ENCODE results near the gene NAA40. TPM values are rescaled to one million over a fixed set of nuclear protein-coding genes. Genes with fewer than 3 reads are reported as not detected.
"Not testable (repeated sequence)": the region's sequence is repeated elsewhere in the genome, so short reads cannot be mapped to it uniquely, and the experiment has no call there.

The NAA40 gene
- total and polyA plus RNA-seq, 2 experiments from 2014 or later, result 10.1 to 24.6 TPM

GRCh38 chr11:63952570-63952969 is 13.8 kb downstream of the NAA40 start (continued):
- TF ChIP-seq REST (IDR thresholded peaks at IDR 0.05; ENCODE audit: unreplicated experiment), result no peak
- no peak for TF ChIP-seq JUNB (IDR thresholded peaks at IDR 0.05; ENCODE audit: unreplicated experiment)
- TF ChIP-seq EZH2 (IDR thresholded peaks at IDR 0.05; ENCODE audit: low read depth, unreplicated experiment), result no peak
- TF ChIP-seq EZH2phosphoT487 (IDR thresholded peaks at IDR 0.05; ENCODE audit: unreplicated experiment), result no peak

- Histone ChIP-seq H3K9me2 (ENCODE audit: insufficient read depth) (no peaks in the 10 kb centered on the region), H3K27ac (ENCODE audit: low read depth) (no peak overlapping the region), H3K4me1 (ENCODE audit: insufficient read depth) (no peaks in the 10 kb centered on the region), H3K79me2 (replicated peaks; ENCODE audit: insufficient read depth) (no peaks in the 10 kb centered on the region), H3K36me3 (ENCODE audit: insufficient read depth) (no peaks in the 10 kb centered on the region; the same call in 1 of the 2 replicates), H3K4me3 (no peak overlapping the region), H3F3A (replicated peaks; ENCODE audit: low read depth) (peaks cover 4% of the 10 kb centered on the region; the same call in 1 of the 2 replicates), H3K27me3 (ENCODE audit: insufficient read depth) (no peaks in the 10 kb centered on the region), H3K4me2 (no peak overlapping the region), H2AFZ (no peak overlapping the region), H4K20me1 (replicated peaks; ENCODE audit: insufficient read depth) (no peaks in the 10 kb centered on the region; the same call in 1 of the 2 replicates)
- H3K4me1 Mint-ChIP-seq, result no peaks in the 10 kb centered on the region; the same call in 2 of the 3 replicates
- peaks cover 33% of the 10 kb centered on the region for H3K36me3 Mint-ChIP-seq (ENCODE audit: low read depth)
- H3K9me3 Mint-ChIP-seq, result no peaks in the 10 kb centered on the region; the same call in 2 of the 3 replicates
- no peak overlapping the region for H3K27ac Mint-ChIP-seq
- H3K4me3 Mint-ChIP-seq, result no peak overlapping the region
- no peak for TF ChIP-seq ETS1 (IDR thresholded peaks at IDR 0.05)
- H3K27me3 Mint-ChIP-seq (ENCODE audit: insufficient read depth, low read depth, poor library complexity), result peaks cover 6% of the 10 kb centered on the region
- no peak for DNase-seq (ENCODE audit: low spot score)
- ATAC-seq, result no peak
Measured at GRCh38 chr11:63958008-63958407, 19.2 kb downstream of the NAA40 start.

GRCh38 chr11:63961608-63962412 is 23.0 kb downstream of the NAA40 start:
- Histone ChIP-seq H3K4me2 (no peak overlapping the region), H4K20me1 (replicated peaks; ENCODE audit: insufficient read depth) (no peaks in the 10 kb centered on the region; the same call in 1 of the 2 replicates), H3K79me2 (replicated peaks; ENCODE audit: insufficient read depth) (no peaks in the 10 kb centered on the region), H3K36me3 (ENCODE audit: insufficient read depth) (no peaks in the 10 kb centered on the region), H3K4me3 (no peak overlapping the region), H3K27me3 (ENCODE audit: insufficient read depth) (peaks cover 25% of the 10 kb centered on the region; the same call in 1 of the 2 replicates), H3F3A (replicated peaks; ENCODE audit: low read depth) (peaks cover 4% of the 10 kb centered on the region; the same call in 1 of the 2 replicates), H3K27ac (ENCODE audit: low read depth) (no peak overlapping the region), H3K9me2 (ENCODE audit: insufficient read depth) (no peaks in the 10 kb centered on the region), H3K4me1 (ENCODE audit: insufficient read depth) (no peaks in the 10 kb centered on the region), H2AFZ (no peak overlapping the region)
- H3K27ac Mint-ChIP-seq, result no peak overlapping the region; the same call in 1 of the 2 replicates
- no peaks in the 10 kb centered on the region for H3K36me3 Mint-ChIP-seq (ENCODE audit: low read depth)
- no peaks in the 10 kb centered on the region; the same call in 2 of the 3 replicates for H3K4me1 Mint-ChIP-seq
- TF ChIP-seq CTCF (conservative IDR thresholded peaks at IDR 0.05; ENCODE audit: low read depth in 2 of 2) (0 out of 4 replicates have a peak, but pooled peaks of 1 of the 2 experiments have one; percentile 2), EZH2phosphoT487 (IDR thresholded peaks at IDR 0.05; ENCODE audit: unreplicated experiment) (no peak)
- no peaks in the 10 kb centered on the region; the same call in 2 of the 3 replicates for H3K9me3 Mint-ChIP-seq
- ATAC-seq (peak; percentile 68), DNase-seq (ENCODE audit: low spot score) (peak; percentile 55)
- peaks cover 12% of the 10 kb centered on the region for H3K27me3 Mint-ChIP-seq (ENCODE audit: insufficient read depth, low read depth, poor library complexity)
- H3K4me3 Mint-ChIP-seq, result no peak overlapping the region

- not testable (repeated sequence) for H3K36me3 Mint-ChIP-seq (ENCODE audit: low read depth); H3K4me1 ChIP-seq (ENCODE audit: insufficient read depth); ATAC-seq; H3K27ac ChIP-seq (ENCODE audit: low read depth); H4K20me1 ChIP-seq (replicated peaks; ENCODE audit: insufficient read depth); H3K4me3 ChIP-seq; H2AFZ ChIP-seq; H3K9me2 ChIP-seq (ENCODE audit: insufficient read depth); H3K79me2 ChIP-seq (replicated peaks; ENCODE audit: insufficient read depth); H3K4me1 Mint-ChIP-seq; H3K4me3 Mint-ChIP-seq; H3K4me2 ChIP-seq; H3F3A ChIP-seq (replicated peaks; ENCODE audit: low read depth); H3K9me3 Mint-ChIP-seq; DNase-seq (ENCODE audit: low spot score); H3K36me3 ChIP-seq (ENCODE audit: insufficient read depth); H3K27ac Mint-ChIP-seq
- peaks cover 39% of the 10 kb centered on the region for H3K27me3 ChIP-seq (ENCODE audit: insufficient read depth)
- peaks cover 21% of the 10 kb centered on the region for H3K27me3 Mint-ChIP-seq (ENCODE audit: insufficient read depth, low read depth, poor library complexity)
Measured at GRCh38 chr11:63963895-63964294, 25.1 kb downstream of the NAA40 start.

Data from GM23338 (cell line).